Fibroblast of pulmonary artery (primary cell): ENCODE measurements around the gene TRPV6.

Source experiments
- DNase-seq: peaks from one replicate; pipeline ENCODE4 v3.0.0-alpha.2; 2010; ENCODE audit warnings: low read depth
- H3K4me3 ChIP-seq: replicated peaks from 2 replicates; pipeline ENCODE4 v1.5.1; 2011; ENCODE audit warnings: low read depth, mild to moderate bottlenecking, control low read depth, low read length, moderate library complexity
- TF ChIP-seq, protein P1 (sequence below): IDR thresholded peaks from 2 replicates; pipeline ENCODE4 v1.5.1; 2011; ENCODE audit warnings: mild to moderate bottlenecking, control low read depth, low read length, inconsistent platforms; ENCODE audit errors: missing control alignments

The TRPV6 gene

DNA sequence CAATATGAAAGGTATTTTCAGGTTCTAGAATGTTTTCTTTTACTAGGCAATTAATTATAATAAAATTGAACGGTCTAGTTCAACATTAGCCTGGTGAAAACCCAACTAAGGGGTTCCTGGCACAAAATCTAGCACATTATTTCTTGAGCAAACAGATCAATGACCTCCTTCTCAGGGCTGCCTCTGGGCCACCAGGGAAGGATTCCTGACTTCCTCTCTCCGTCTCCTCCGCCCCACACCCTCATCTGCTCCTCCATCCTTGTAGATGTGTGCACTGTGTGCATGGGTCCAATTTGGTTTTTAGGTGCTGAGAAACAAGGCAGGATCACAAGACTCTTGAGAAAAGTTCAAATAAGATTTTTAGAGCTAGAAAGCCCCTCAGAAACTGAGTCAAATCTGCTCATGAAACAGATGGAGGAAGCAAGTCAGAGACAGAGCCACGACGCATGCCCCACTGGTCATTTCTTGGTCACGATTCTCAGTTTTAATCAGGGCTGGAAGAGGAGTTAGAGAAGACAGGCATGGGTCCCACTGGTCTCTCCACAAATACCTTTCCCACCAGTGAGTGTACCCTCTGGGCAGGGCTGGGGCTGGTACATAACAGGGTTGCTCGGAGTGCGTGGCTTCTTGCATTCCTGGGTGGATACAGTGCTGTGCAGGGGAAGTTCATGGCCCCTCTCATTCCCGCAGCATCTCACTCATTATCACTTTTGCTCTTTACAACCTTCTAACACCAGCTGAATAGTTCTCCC lies 3.8 kb downstream of the TRPV6 start:
- DNase-seq: no peak
- no peak overlapping the region for H3K4me3 ChIP-seq
- TF ChIP-seq, protein P1, sequence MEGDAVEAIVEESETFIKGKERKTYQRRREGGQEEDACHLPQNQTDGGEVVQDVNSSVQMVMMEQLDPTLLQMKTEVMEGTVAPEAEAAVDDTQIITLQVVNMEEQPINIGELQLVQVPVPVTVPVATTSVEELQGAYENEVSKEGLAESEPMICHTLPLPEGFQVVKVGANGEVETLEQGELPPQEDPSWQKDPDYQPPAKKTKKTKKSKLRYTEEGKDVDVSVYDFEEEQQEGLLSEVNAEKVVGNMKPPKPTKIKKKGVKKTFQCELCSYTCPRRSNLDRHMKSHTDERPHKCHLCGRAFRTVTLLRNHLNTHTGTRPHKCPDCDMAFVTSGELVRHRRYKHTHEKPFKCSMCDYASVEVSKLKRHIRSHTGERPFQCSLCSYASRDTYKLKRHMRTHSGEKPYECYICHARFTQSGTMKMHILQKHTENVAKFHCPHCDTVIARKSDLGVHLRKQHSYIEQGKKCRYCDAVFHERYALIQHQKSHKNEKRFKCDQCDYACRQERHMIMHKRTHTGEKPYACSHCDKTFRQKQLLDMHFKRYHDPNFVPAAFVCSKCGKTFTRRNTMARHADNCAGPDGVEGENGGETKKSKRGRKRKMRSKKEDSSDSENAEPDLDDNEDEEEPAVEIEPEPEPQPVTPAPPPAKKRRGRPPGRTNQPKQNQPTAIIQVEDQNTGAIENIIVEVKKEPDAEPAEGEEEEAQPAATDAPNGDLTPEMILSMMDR: no peak

DNA sequence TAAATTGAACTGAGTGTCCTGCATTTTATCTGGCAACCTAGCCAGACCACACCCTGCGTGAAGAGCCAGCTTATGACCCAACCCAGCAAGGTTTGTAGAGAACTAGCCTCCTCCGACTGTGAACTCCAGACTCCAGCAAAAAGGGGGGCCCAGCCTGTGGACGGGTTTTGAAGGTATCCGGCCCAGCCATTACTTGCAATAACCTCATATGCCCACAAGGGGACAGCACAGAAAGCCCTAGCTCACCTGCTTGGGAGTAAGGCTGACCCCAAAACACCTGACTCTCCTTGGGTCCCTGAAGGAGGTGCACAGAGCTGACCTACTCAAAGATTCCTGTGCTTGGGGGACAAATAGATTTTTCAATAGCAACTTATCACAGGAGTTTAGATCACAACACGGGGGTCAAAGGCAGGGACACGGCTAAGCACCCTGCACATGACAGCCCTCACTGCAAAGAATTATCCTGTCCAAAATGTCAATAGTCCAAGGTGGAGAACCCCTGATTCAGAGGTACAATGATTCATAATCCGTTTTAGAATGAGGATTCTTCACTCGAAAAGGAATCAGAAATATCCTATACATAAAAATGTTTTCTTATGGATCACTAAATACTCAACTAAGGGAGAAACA lies 4.6 kb downstream of the TRPV6 start:
- DNase-seq: peak; percentile 42
- no peak overlapping the region for H3K4me3 ChIP-seq
- TF ChIP-seq, protein P1: peak; percentile 88

DNA sequence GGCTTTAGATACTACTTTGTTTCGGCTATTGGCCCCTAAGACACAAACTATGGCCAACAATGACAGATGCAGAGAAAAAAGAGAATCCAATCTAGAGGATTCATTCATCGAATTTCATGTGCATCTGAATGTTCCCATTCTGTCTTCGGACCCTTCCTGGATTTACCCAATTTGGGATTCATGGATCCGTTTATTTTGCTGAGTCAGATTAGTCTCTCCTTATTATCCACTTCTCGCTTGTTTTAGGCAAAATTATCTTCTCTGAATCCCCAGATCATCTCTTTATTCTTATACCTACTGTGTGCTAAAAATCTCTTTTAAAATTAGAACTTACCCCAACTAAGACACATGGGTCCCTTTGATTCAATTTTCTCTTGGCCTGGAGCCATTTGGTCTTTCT lies 6.5 kb downstream of the TRPV6 start:
- H3K4me3 ChIP-seq: no peak overlapping the region
- no peak for DNase-seq
- TF ChIP-seq, protein P1: no peak

DNA sequence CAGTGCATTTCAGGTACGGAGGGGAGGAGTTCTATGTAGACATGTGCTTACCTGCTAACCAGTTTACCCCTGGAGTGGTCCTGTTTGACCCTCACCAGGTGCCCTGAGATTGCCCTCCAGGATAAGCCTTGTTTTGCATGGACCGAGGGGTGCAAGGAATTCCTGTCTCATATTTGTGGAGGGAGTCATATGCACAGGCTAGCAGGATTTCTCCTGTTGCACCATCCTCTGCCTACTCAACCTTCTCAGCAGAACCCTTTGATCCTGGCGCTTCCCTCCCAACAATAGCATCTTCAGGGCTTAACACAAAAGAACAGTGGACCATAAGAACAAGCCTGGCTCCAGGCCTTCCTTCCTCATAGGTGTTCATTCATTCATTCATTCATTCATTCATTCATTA lies 7.2 kb downstream of the TRPV6 start:
- no peak overlapping the region for H3K4me3 ChIP-seq
- DNase-seq: no peak
- TF ChIP-seq, protein P1: no peak

DNA sequence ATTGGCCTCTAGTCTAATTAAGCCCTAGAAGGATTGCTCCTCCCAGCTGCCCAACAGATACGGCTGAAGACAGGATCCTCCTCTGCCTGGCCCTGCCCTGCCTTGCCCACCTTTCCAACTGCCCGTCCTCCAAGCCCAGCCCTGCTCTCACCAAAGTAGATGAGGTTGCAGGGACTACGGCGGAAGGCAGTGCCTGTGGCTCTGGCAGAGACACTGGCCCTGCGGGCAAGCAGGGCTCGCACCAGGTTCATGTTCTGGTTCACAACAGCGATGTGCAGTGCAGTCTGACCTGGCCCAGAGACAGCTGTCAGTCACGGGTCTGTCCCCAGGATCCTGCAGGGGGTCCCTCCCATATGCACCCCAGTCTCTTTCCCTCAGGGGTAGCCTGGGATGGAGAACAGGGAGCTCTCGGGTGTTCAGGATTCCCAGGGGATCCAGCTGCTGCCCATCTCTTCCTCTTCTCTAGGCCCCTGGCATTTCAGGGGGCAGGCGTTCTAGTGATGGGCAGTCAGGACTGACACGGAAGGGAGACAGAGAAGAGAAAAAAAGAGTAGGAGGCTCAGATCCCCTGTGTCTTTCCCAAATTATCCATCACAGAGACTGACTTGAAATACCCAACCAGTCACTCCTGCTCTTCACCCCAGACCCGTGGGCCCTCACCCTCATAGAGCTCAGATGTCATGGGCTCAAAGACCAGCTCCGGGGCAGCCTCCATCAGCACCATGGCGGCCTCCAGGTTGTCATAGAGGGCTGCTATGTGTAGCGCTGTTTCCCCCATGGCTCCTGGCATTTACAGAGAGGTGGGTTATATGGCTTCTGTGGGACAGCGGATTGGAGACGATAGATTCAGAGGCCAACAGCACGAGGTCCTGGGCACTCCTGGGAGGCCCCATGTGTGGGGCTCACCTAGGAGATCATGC lies 8.3 kb downstream of the TRPV6 start:
- no peak for DNase-seq
- TF ChIP-seq, protein P1: no peak
- no peak overlapping the region for H3K4me3 ChIP-seq

DNA sequence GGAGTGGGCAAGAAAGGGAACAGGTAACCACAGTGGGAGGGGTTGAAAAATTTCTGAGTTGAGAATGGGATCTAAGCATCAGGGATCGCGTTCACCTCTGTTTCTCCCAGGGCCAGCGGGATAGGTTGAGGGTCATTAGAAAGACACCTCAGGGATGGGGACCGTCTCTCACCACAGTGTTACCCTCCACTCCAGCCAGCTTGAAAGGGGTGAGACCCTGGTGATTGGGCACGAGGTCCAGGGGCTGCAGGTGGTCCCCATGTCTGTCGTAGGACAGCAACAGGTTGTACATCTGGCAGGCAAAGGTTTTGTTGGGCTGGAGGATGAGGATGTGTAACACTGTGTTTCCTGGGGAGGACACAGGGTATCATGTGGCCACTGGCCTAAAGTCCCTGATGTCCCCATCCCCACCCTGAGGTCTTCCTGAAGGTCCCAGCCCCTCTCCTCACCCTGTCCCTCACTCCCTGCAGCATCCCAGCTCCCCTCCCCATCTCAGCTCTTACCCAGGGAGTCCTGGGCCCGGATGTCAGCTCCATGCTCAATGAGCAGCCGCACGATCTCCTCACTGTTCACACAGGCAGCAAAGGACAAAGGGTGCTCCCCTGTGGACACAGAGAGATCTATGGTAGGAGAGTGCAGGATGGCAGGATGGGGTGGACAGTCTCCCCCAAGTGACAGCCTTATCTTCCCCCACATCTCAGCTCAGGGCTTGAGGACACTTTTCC lies 9.1 kb downstream of the TRPV6 start:
- H3K4me3 ChIP-seq: no peak overlapping the region
- no peak for DNase-seq
- TF ChIP-seq, protein P1: no peak
